Measurements from ENCODE around the gene HSD17B13. TPM values are rescaled to one million over a fixed set of nuclear protein-coding genes. Genes with fewer than 3 reads are reported as not detected.

HSD17B13 gene
- total RNA-seq, 4 donors from 2014 or later, result 0.65 to 20.3 (median 4.1) TPM

DNA sequence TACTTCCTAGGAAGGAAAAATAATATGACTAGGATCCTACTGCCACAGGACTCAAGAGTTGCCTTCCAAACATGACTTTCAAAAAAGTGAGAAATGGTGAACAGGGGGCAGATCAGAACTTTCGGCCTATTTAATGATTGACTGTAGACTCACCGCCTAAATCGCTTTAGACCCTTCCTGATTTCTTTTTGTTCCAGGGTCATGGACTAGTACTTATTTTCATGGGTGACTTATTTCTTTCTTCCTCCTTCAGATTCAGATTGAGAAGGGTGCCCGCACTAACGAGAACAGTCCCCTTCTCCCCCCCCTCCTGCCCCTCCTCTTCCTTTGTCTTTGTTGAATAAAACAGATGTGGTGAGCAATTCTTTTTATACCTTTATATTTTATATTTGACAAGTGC lies 54.3 kb downstream of the HSD17B13 start:
- ATAC-seq (ENCODE audit: low FRiP score) (no peak), DNase-seq (ENCODE audit: low spot score) (no peak)
- TF ChIP-seq, protein P1, sequence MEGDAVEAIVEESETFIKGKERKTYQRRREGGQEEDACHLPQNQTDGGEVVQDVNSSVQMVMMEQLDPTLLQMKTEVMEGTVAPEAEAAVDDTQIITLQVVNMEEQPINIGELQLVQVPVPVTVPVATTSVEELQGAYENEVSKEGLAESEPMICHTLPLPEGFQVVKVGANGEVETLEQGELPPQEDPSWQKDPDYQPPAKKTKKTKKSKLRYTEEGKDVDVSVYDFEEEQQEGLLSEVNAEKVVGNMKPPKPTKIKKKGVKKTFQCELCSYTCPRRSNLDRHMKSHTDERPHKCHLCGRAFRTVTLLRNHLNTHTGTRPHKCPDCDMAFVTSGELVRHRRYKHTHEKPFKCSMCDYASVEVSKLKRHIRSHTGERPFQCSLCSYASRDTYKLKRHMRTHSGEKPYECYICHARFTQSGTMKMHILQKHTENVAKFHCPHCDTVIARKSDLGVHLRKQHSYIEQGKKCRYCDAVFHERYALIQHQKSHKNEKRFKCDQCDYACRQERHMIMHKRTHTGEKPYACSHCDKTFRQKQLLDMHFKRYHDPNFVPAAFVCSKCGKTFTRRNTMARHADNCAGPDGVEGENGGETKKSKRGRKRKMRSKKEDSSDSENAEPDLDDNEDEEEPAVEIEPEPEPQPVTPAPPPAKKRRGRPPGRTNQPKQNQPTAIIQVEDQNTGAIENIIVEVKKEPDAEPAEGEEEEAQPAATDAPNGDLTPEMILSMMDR (IDR thresholded peaks at IDR 0.05), result no peak

DNA sequence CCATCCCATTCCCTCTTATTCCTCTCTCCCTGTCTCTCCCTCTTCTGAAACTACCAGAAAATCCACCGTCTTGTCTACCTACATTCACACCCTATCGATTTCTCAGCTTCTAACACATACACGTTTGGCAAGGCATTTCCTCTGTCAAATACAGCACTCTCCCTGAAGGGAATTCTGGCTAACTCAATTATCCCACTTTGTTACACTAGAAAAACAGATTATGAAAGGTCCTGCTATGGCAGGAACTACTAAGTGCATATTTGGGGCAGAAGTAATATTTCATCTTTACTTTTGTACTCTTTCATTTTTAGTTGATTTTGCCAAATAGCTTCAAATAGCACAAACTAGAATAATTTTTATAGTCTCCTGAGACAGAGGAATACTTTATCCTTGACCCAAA lies 55.7 kb downstream of the HSD17B13 start:
- no peak for DNase-seq (ENCODE audit: low spot score)
- no peak for ATAC-seq (ENCODE audit: low FRiP score)
- TF ChIP-seq, protein P1 (IDR thresholded peaks at IDR 0.05), result no peak

DNA sequence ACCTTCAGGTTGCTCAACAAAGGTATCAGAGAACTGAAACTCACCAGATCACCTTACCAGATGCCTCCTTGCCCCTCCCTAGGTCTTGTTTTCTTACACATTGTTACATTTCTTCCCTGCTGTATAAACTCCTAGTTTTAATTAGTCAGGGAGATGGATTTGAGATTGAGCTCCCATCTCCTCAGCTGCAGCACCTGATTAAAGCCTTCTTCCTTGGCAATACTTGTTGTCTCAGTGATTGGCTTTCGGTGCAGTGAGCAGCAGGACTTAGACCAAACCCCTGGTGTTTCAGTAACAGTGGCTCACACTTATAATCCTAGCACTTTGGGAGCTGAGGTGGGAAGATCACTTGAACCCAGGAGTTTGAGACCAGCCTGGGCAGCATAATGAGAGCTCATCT lies 59.8 kb downstream of the HSD17B13 start:
- DNase-seq (ENCODE audit: low spot score) (no peak), ATAC-seq (ENCODE audit: low FRiP score) (no peak)
- TF ChIP-seq, protein P1 (IDR thresholded peaks at IDR 0.05), result no peak

DNA sequence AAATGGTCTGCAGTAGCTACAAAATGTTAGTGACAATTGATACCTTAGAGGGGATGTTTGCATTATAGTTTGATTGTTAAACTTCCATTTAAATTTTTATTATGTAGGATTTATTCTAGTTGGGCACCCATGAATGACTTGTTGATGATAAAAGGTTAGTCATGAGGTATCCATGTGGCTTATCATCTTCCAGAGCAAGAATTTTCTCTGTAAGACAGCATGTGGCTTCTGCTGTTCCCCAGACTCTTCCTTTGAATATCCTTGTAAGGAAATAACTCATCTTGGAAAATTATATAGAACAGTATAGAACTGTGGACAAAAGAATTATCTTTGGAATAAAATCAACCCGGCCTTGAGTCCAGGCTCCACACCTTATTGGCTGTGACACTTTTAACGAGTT lies 62.2 kb downstream of the HSD17B13 start:
- no peak for DNase-seq (ENCODE audit: low spot score)
- TF ChIP-seq, protein P1 (IDR thresholded peaks at IDR 0.05), result no peak
- ATAC-seq (ENCODE audit: low FRiP score), result no peak

DNA sequence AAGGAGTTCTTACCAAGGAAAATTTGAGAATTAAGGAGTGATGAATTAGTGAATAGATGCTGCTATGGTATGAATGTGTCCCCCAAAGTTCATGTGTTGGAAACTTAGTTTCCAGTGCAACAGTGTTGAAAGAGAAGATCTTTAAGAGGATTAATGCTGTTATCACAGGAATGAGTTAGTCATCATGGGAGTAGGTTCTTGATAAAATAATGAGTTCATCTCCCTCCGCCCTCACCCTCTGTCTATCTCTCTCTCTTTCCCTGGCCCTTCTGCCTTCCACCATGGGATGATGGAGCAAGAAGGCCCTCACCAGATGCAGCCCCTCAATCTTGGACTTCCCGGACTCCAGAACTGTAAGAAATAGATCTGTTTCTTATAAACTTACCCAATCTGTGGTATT lies 64.0 kb downstream of the HSD17B13 start:
- TF ChIP-seq, protein P1 (IDR thresholded peaks at IDR 0.05), result no peak
- ATAC-seq (ENCODE audit: low FRiP score) (peak; percentile 57), DNase-seq (ENCODE audit: low spot score) (no peak)

DNA sequence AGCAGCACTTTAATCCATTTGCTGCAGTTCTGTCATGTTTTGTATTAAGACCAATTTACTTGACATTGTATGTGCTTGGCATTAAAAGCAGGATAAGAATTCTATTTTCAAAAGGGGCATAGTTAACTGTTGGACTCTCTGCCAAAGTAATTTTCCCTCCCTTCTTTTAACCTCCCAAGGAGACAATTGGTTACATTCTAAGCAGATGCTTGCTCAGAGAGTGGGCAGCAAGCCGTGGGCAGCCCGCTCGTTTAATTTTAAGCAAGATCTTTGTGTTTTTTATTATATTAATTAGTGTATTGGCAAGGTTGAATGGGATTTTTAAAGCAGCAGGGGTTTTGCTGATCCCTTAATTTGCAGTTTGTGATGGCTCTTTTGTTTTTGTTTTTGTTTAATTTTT lies 65.2 kb downstream of the HSD17B13 start:
- TF ChIP-seq, protein P1 (IDR thresholded peaks at IDR 0.05), result no peak
- DNase-seq (ENCODE audit: low spot score) (no peak), ATAC-seq (ENCODE audit: low FRiP score) (no peak)

- TF ChIP-seq, protein P1 (IDR thresholded peaks at IDR 0.05), result no peak
- no peak for DNase-seq (ENCODE audit: low spot score)
- no peak for ATAC-seq (ENCODE audit: low FRiP score)
These were observed 66.9 kb downstream of the HSD17B13 start for GRCh38 chr4:87255755-87256154.

Small RNA genes within 50 kb of the gene (small RNA-seq; reads per million reads assigned to genes)
- not detected for gene MIR5705

Other genes with a start within 250 kb of the HSD17B13 start
- 10 to 100 TPM in 2 of 4 donors, 1 to 10 TPM in 2; 8.4 to 12.1 (median 10.4) TPM for gene KLHL8, start 102.3 kb downstream of the HSD17B13 start, total RNA-seq
- 100 to 1,000 TPM in 1 of 4 donors, 10 to 100 TPM in 3; 87.6 to 171 (median 97.9) TPM for gene HSD17B11, start 68.3 kb upstream of the HSD17B13 start, total RNA-seq
- gene NUDT9, start 99.7 kb upstream of the HSD17B13 start, total RNA-seq, result 10 to 100 TPM; 14.4 to 27.5 (median 25.9) TPM
- gene SPARCL1, start 206.5 kb upstream of the HSD17B13 start, total RNA-seq, result 1,000 to 10,000 TPM in 1 of 4 donors, 100 to 1,000 TPM in 3; 438 to 1,726 (median 559) TPM